Muscle of leg (tissue), 11 donors: ENCODE results near the gene NECTIN4. TPM values are rescaled to one million over a fixed set of nuclear protein-coding genes. Genes with fewer than 3 reads are reported as not detected.
A peak's percentile ranks its signal among the peaks of the same experiment; 100 is the strongest.

Experiments used
- DNase-seq: peaks from one replicate; pipeline ENCODE4 v3.0.0; 2013
- H3K27ac ChIP-seq: one replicate; pipeline ENCODE4 v1.5.1; 2013; ENCODE audit warnings: mild to moderate bottlenecking, low read length, control low read depth
- H3K27me3 ChIP-seq: one replicate; pipeline ENCODE4 v1.6.1; 2013; ENCODE audit warnings: low read length; ENCODE audit not compliant: control insufficient read depth, insufficient read depth
- H3K36me3 ChIP-seq: one replicate; pipeline ENCODE4 v1.6.1; 2013; ENCODE audit warnings: low read length; ENCODE audit not compliant: control insufficient read depth, insufficient read depth
- H3K4me1 ChIP-seq: one replicate; pipeline ENCODE4 v1.6.1; 2013; ENCODE audit warnings: low read length; ENCODE audit not compliant: control insufficient read depth, insufficient read depth
- H3K4me3 ChIP-seq: one replicate; pipeline ENCODE4 v1.5.1; 2013; ENCODE audit warnings: low read length, control low read depth
- H3K9me3 ChIP-seq: replicated peaks from 2 replicates; pipeline ENCODE4 v1.6.1; 2013; ENCODE audit warnings: low read depth, low read length; ENCODE audit not compliant: control insufficient read depth
- WGBS: methylation state at CpG from one replicate; pipeline ENCODE4 v1.1.5; 2013; ENCODE audit warnings: missing lambda C conversion rate; ENCODE audit not compliant: insufficient coverage; 5-methylcytosine and 5-hydroxymethylcytosine counted together
- polyA plus RNA-seq, 8 donors: library from polyadenylated mRNA; unstranded; fragments of 120-200 nt; gene quantifications; one replicate each; pipeline versions ENCODE4 v1.2.1 to v1.2.3, GENCODE V29; 2013; ENCODE audit warnings: inconsistent platforms in 1 of 8, low replicate concordance in 1 of 8; ENCODE audit not compliant: insufficient read length in 8 of 8, insufficient read depth in 1 of 8
- total RNA-seq: library from RNA; stranded (reverse); fragments of 120-200 nt; gene quantifications from one replicate; pipeline ENCODE4 v1.2.4, GENCODE V29; 2013

NECTIN4 gene
- total and polyA plus RNA-seq, 9 donors, result 0.04 to 6.1 (median 0.08) TPM; not detected in 1

DNA sequence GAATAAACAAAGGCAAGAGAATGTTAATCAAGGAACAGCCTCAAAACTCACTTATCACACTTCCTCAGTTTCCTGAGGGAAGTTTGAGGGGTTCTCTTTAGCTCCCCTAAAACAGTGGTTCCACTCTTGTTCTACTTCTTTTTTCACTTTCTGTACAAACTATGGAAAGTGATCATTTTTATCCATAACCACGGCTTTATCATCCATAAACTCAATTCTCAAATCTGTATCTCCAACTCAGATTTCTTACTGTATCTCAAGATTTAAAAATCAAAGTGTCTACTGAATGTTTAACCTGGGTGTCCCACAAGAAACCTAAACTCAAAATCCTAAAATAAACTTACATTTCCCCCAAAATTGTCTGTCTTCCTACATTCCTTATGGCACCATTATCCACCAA, 24.6 kb upstream of the NECTIN4 start:
- H3K9me3 ChIP-seq, result no peaks in the 10 kb centered on the region
- 100% methylated on average over 1 of the region's 1 CpG for WGBS
- no peak for DNase-seq
- H3K4me1 ChIP-seq, result peaks cover 15% of the 10 kb centered on the region
- H3K4me3 ChIP-seq, result no peak overlapping the region
- peaks cover 2% of the 10 kb centered on the region for H3K36me3 ChIP-seq
- no peak overlapping the region for H3K27ac ChIP-seq
- no peaks in the 10 kb centered on the region for H3K27me3 ChIP-seq

GRCh38 chr1:161111527-161111926, 22.2 kb upstream of the NECTIN4 start:
- DNase-seq, result no peak
- Histone ChIP-seq H3K27me3 (no peaks in the 10 kb centered on the region), H3K36me3 (peaks cover 2% of the 10 kb centered on the region), H3K9me3 (no peaks in the 10 kb centered on the region), H3K4me1 (peaks cover 4% of the 10 kb centered on the region), H3K27ac (no peak overlapping the region), H3K4me3 (no peak overlapping the region)
- no CpG with 5 or more reads among the region's 2 CpGs for WGBS

DNA sequence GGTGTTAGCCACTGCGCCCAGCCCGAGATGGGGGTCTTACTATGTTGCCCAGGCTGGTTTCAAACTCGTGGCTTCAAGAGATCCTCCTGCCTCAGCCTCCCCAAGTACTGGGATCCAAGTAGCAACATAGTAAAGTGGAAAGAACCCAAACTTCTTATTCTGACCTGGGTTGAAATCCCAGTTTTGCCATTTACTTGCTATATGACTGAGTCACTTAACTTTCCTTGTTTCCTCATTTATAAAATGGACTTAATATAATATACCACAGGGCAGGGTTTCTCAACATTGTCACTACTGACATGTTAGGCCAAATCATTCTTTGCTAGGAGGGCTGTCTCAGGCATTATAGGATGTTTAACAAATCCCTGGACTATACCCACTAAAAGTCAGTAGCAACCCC, 21.8 kb upstream of the NECTIN4 start:
- no CpG with 5 or more reads among the region's 3 CpGs for WGBS
- Histone ChIP-seq H3K36me3 (peaks cover 2% of the 10 kb centered on the region), H3K27me3 (no peaks in the 10 kb centered on the region), H3K27ac (no peak overlapping the region), H3K4me1 (no peaks in the 10 kb centered on the region), H3K4me3 (no peak overlapping the region), H3K9me3 (no peaks in the 10 kb centered on the region)
- DNase-seq, result no peak

- Histone ChIP-seq H3K27me3 (no peaks in the 10 kb centered on the region), H3K36me3 (peaks cover 13% of the 10 kb centered on the region), H3K27ac (no peak overlapping the region), H3K4me1 (no peaks in the 10 kb centered on the region), H3K4me3 (no peak overlapping the region), H3K9me3 (no peaks in the 10 kb centered on the region)
- no peak for DNase-seq
- 71% methylated on average over 1 of the region's 1 CpG for WGBS
Observed at GRCh38 chr1:161106431-161106830, 17.1 kb upstream of the NECTIN4 start.

- peaks cover 29% of the 10 kb centered on the region for H3K36me3 ChIP-seq
- H3K4me3 ChIP-seq, result no peak overlapping the region
- H3K9me3 ChIP-seq, result no peaks in the 10 kb centered on the region
- DNase-seq, result peak; percentile 74
- no peaks in the 10 kb centered on the region for H3K27me3 ChIP-seq
- peaks cover 31% of the 10 kb centered on the region for H3K4me1 ChIP-seq
- H3K27ac ChIP-seq, result peak overlapping the region; percentile 29
- WGBS, result no CpG with 5 or more reads among the region's 2 CpGs
Observed at GRCh38 chr1:161100556-161100955, 11.2 kb upstream of the NECTIN4 start.

GRCh38 chr1:161099090-161099802, 9.9 kb upstream of the NECTIN4 start:
- WGBS, result 64% methylated on average over 6 of the region's 9 CpGs
- Histone ChIP-seq H3K4me1 (peaks cover 31% of the 10 kb centered on the region), H3K9me3 (no peaks in the 10 kb centered on the region), H3K27ac (no peak overlapping the region), H3K36me3 (peaks cover 29% of the 10 kb centered on the region), H3K27me3 (no peaks in the 10 kb centered on the region), H3K4me3 (no peak overlapping the region)
- DNase-seq, result no peak

- Histone ChIP-seq H3K36me3 (peaks cover 27% of the 10 kb centered on the region), H3K27ac (peak within 1 kb of the TSS; percentile 57), H3K4me3 (peak within 1 kb of the TSS; percentile 57), H3K9me3 (no peaks in the 10 kb centered on the region), H3K27me3 (no peaks in the 10 kb centered on the region), H3K4me1 (peaks cover 31% of the 10 kb centered on the region)
- WGBS, result 6% methylated on average over 62 of the region's 71 CpGs
- peak; percentile 80 for DNase-seq
Observed at GRCh38 chr1:161098210-161099068, 9.1 kb upstream of the NECTIN4 start, which contains the start of gene KLHDC9. Gene KLHDC9 (plus strand): TSS chr1:161098361. CDS start chr1:161098536, 175 bp downstream.

DNA sequence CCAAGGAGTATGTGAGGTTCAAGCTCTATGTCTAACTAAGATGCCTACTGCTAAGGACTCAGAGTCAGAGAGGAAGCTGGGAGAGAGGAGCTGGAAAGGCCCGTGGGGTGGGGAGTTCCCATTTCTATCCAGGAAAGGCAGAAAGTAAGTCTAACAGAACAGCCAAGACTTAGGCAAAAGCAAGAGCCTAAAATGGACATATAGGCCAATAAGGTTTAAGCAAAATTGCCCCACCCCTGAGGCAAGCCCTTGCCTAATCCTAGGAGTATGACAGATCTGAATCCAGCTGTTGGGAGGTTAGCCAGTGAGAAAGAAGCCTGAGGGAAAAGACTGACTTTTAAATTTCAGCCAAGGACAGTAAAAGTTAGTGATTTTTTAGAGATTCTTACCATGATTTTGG, 7.2 kb upstream of the NECTIN4 start:
- no peaks in the 10 kb centered on the region for H3K27me3 ChIP-seq
- H3K4me3 ChIP-seq, result no peak overlapping the region
- peaks cover 17% of the 10 kb centered on the region for H3K36me3 ChIP-seq
- DNase-seq, result peak; percentile 96
- H3K9me3 ChIP-seq, result no peaks in the 10 kb centered on the region
- H3K27ac ChIP-seq, result peak overlapping the region; percentile 57
- peaks cover 31% of the 10 kb centered on the region for H3K4me1 ChIP-seq
- WGBS, result 0% methylated on average over 1 of the region's 1 CpG

DNA sequence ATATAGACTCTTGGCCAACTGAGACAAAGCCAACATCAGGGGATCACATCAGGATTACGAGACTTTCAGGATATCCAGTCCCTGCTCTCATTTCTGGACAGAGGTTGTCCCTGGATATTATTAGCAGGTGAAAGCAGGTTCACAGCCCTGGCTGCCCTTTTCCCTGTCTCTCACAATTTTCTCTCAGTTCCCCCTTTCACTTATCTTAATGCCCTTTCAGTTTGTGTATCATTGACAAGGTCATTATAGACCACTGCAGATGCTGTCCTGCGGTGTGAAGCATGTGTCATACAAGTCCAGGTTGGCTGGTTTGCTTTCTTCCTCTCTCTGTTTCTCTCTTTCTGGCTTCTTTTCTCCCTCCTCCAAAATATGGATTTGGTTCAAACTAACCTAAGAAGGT, 6.7 kb upstream of the NECTIN4 start:
- DNase-seq, result no peak
- Histone ChIP-seq H3K4me1 (peaks cover 31% of the 10 kb centered on the region), H3K27ac (peak overlapping the region; percentile 57), H3K27me3 (no peaks in the 10 kb centered on the region), H3K36me3 (peaks cover 13% of the 10 kb centered on the region), H3K9me3 (no peaks in the 10 kb centered on the region), H3K4me3 (no peak overlapping the region)
- WGBS, result no CpG with 5 or more reads among the region's 2 CpGs

DNA sequence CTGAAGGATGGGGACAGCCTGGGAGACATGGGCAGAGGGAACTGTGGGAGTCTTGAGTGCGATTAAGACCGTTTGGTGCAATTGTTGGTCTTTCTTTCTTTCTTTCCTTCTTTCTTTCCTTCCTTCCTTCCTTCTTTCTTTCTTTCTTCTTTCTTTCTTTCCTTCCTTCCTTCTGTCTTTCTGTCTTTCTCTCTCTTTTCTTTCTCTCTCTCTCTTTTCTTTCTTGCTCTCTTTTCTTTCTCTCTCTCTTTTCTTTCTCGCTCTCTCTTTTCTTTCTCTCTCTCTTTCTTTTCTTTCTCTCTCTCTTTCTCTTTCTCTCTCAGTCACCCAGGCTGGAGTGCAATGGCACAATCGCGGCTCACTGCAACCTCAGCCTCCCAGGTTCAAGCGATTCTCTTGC, 5.9 kb upstream of the NECTIN4 start:
- DNase-seq, result no peak
- H3K27me3 ChIP-seq, result no peaks in the 10 kb centered on the region
- WGBS, result 90% methylated on average over 3 of the region's 6 CpGs

More for the DNA sequence above, 5.9 kb upstream of the NECTIN4 start:
- Histone ChIP-seq H3K27ac (no peak overlapping the region), H3K4me3 (no peak overlapping the region), H3K36me3 (peaks cover 10% of the 10 kb centered on the region), H3K4me1 (peaks cover 29% of the 10 kb centered on the region), H3K9me3 (no peaks in the 10 kb centered on the region)
